Fibroblast of villous mesenchyme (primary cell): ENCODE data around the gene MRGPRE. TPM values are rescaled to one million over a fixed set of nuclear protein-coding genes. Genes with fewer than 3 reads are reported as not detected.

Experiments
- DNase-seq: peaks from one replicate; pipeline ENCODE4 v3.0.0-alpha.2; 2010; ENCODE audit warnings: low read depth
- H3K4me3 ChIP-seq: 2 replicates; pipeline ENCODE4 v1.5.1; 2011; ENCODE audit warnings: low read depth, mild to moderate bottlenecking, low read length
- total RNA-seq: library from RNA; depleted of rRNA; stranded (reverse); fragments of >200 nt; gene quantifications from 2 replicates; pipeline ENCODE4 v1.2.3, GENCODE V29; 2012
- TF ChIP-seq, protein P1 (sequence below): IDR thresholded peaks from 2 replicates; pipeline ENCODE4 v1.5.1; 2012; ENCODE audit warnings: low read depth, mild to moderate bottlenecking, low read length; ENCODE audit not compliant: insufficient read depth

Gene MRGPRE
- total RNA-seq, 1 donor, result not detected

DNA sequence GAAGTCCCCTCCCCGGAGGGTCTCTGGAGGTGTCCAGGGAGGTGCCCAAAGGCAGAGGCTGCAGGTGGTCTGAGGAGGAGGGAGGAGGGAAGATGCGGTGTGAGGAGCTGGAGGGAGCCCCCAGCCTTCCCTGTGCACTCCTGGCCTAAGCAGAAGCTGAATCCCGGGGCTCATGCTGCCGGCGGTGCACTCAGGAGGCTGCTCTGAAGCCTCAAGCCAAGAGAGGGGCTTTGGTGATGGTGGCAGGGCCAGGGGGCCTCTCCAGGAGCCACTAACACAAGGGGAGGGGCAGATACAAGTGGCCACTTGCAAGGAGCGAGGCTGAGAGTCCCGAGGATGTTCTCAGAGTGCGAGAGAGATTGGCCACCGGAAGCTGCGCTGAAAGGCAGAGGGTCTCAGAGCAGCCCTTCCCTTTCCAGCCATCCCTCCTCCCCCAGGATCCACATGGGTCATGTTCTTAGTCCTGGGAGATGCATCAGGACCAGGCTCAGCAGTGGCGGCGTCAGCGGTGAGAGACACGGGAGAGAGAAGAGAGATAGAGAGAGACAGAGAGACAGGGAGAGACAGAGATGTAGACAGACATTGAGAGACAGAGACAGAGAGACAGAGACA is 12.8 kb downstream of the MRGPRE start:
- TF ChIP-seq, protein P1, sequence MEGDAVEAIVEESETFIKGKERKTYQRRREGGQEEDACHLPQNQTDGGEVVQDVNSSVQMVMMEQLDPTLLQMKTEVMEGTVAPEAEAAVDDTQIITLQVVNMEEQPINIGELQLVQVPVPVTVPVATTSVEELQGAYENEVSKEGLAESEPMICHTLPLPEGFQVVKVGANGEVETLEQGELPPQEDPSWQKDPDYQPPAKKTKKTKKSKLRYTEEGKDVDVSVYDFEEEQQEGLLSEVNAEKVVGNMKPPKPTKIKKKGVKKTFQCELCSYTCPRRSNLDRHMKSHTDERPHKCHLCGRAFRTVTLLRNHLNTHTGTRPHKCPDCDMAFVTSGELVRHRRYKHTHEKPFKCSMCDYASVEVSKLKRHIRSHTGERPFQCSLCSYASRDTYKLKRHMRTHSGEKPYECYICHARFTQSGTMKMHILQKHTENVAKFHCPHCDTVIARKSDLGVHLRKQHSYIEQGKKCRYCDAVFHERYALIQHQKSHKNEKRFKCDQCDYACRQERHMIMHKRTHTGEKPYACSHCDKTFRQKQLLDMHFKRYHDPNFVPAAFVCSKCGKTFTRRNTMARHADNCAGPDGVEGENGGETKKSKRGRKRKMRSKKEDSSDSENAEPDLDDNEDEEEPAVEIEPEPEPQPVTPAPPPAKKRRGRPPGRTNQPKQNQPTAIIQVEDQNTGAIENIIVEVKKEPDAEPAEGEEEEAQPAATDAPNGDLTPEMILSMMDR, result no peak
- no peak for DNase-seq
- no peak overlapping the region for H3K4me3 ChIP-seq

DNA sequence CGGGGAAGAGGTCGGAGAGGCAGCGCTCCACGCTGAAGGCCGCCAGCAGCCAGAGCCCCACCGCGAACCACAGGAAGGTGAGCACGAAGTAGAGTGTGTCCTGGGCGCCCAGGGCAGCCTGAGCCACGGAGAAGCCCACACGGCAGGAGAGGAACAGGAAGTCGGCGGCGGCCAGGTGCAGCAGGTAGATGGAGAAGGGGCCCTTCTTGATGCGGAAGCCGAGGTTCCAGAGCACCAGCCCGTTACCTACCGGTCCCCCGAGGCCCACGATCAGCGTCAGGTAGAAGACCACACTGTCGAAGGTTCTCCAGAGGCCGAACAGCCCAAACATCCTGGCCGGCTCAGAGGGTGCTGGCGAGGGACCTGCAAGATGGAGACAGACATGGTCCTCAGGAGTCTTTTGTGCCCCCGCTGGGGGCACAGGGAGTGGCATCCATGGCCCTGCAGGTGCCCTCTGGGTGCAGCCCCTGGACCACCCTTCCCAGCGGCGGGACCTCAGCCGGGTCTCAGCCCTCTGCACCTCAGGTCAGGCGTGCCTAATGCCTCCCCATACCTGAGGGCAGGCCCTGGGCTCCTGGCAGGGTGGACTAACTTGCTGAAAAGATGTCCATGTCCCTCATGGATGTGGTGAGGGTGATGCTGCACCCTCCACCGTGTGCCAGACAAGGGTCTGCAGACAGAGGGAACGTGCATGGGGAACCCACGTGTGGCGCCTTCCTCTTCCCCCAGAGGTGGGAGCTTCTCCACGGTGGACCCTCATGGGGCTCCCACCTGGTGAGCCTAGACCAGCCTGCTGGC is 13.5 kb downstream of the MRGPRE start, which contains the start of gene MRGPRG:
TSS of gene MRGPRG (minus strand) at position 331 of the 798 bp plus-strand sequence. CDS start at position 331, 0 bp downstream.
- DNase-seq, result no peak
- H3K4me3 ChIP-seq, result no peak within 1 kb of the TSS
- TF ChIP-seq, protein P1, result no peak

DNA sequence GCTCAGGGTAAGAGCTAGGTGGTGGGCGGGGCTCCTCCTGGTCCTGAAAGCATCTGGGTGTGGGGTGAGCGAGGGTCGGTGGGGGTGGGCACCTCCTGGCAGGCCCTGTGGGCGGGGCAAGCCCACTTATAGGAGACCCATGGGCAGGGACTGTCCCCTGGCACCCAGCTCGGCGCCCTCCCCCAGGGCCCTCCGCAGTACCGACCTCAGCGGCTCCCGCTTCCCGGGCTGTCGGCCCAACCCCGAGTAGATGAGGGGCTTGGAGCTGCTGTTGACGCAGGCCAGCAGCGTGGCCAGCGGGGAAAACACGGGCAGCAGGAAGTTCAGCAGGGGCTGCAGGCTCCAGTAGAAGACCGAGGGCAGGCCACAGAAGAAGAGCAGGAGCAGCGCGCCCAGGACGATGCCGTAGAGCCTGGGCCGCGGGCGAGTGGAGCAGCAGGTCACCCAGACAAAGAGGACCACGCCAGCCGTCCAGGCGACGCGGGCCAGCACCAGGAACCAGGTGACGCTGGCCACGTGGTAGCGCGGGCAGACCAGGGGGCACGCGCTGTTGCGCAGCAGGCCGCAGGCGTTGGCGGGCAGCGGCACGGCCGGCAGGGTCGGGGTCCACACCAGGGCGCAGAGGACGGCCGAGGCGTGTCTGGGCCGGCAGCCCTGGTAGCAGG is 14.3 kb downstream of the MRGPRE start:
- DNase-seq, result no peak
- TF ChIP-seq, protein P1, result no peak
- H3K4me3 ChIP-seq, result no peak overlapping the region

DNA sequence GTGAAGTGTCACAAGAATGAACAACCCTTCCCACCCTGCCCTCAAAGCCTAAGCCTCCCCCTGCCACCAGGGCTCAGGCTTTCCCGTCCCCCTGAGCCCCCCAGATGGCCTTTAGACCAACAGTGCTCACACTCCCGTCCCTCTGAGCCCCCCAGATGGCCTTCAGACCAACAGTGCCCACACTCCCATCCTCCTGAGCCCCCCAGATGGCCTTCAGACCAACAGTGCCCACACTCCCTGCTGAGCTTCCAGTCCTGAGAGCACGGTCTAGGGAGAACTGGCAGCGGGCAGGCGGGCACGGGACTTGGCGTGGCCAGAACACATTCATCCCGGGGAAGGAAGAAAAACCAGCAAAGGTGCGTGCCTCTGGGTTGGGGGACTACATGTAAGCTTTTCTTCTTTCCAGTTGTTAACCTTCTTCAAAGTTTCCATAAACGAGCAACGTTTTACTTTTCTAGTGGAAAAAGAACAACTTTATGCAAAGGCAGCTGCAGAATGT is 16.1 kb downstream of the MRGPRE start:
- TF ChIP-seq, protein P1, result no peak
- no peak overlapping the region for H3K4me3 ChIP-seq
- no peak for DNase-seq

DNA sequence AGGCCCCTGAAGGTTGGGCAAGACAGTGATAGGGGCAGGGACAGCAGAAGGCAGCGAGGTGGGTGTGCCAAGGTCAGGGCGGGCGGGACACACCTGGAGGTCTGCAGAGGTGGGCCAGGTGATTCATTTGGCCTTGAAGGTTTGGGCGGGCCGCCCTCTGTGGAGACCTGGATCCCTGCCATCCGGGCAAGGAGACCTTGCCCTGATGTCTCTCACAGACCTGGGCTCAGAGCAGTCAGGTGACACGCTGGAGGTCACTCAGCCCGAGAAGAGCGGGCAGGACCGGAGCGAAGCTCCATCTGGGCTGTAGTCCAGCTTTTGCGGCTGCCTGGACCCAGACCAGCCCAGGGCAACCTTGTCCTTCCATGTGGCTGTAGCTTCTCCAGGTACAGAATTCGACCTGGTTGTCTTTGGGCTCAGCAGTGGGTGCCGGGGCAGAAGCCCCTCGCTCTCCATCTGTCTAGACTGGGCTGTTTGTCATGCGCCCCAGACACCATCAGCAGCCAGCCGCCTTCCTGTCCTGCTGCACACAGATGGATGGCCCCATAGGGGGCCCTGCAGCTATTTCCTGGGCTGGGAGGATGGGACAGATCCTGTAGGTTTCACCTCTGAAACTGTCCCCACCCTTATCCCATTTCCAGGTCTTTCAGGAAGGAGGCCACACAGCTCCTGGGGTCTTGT is 16.7 kb downstream of the MRGPRE start:
- no peak overlapping the region for H3K4me3 ChIP-seq
- no peak for DNase-seq
- TF ChIP-seq, protein P1, result no peak

DNA sequence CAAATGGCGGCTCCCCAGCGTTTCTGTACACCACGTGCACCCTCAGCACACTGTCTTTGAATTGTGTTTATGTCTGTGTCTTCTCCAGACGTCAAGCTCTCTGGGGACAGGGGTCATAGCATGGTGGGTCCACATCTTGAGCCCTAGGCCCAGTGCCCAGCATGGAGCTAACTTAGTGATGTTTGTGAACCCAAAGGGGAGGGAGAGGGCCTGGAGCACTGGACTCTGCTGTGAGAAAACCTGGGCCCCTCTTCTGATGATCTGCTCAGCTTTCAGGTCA is 17.9 kb downstream of the MRGPRE start:
- DNase-seq, result no peak
- TF ChIP-seq, protein P1, result no peak
- no peak overlapping the region for H3K4me3 ChIP-seq
